Psoas muscle (tissue), 8 donors: ENCODE measurements around the gene ZNF513. TPM values are rescaled to one million over a fixed set of nuclear protein-coding genes. Genes with fewer than 3 reads are reported as not detected.

Experiments used
- ATAC-seq, 4 donors: fragments of 200-7000 bp; cut with Tn5 transposase; one replicate each; pipeline ENCODE4 v1.9.1; 2020; ENCODE audit warnings: moderate library complexity in 3 of 4, mild to moderate bottlenecking in 2 of 4
- DNase-seq, 2 donors: peaks; one replicate each; pipeline ENCODE4 v3.0.0-alpha.2; 2020
- H3K27ac ChIP-seq: fragments of 200-600 bp; one replicate; pipeline ENCODE4 v1.8.0; 2022
- H3K27me3 ChIP-seq, 3 donors: fragments of 200-600 bp in 1 of 3; one replicate each; pipeline versions ENCODE4 v1.6.1 to v1.8.0; 2013 to 2022; ENCODE audit warnings: low read length in 2 of 3, mild to moderate bottlenecking in 2 of 3, moderate library complexity in 1 of 3; ENCODE audit not compliant: insufficient read depth in 3 of 3
- H3K36me3 ChIP-seq, 2 donors: fragments of 200-600 bp in 1 of 2; one replicate each; pipeline versions ENCODE4 v1.6.1 to v1.8.0; 2013 to 2022; ENCODE audit warnings: low read depth in 1 of 2, mild to moderate bottlenecking in 1 of 2, moderate library complexity in 1 of 2; ENCODE audit not compliant: insufficient read depth in 1 of 2
- H3K4me1 ChIP-seq: fragments of 200-600 bp; one replicate; pipeline ENCODE4 v1.8.0; 2022
- H3K4me3 ChIP-seq: fragments of 200-600 bp; one replicate; pipeline ENCODE4 v1.8.0; 2022; ENCODE audit warnings: mild to moderate bottlenecking
- H3K9me3 ChIP-seq: fragments of 200-600 bp; one replicate; pipeline ENCODE4 v1.8.0; 2022
- WGBS, 3 donors: extraction: QIAGEN DNeasy Blood & Tissue Kit; methylation state at CpG; one replicate each; pipeline versions ENCODE4 v1.1.6 to v1.1.7; 2013; 5-methylcytosine and 5-hydroxymethylcytosine counted together
- intact Hi-C, 2 donors: fragments of 100-400 bp; cut with DNase I; formaldehyde crosslinking; loops; one replicate each; pipeline versions ENCODE4 v1.11.0 to v1.14.2; 2022
- polyA plus RNA-seq, 3 donors: library from polyadenylated mRNA; stranded (reverse); fragments of 200-250 nt; gene quantifications; one replicate each; pipeline ENCODE4 v1.2.3, GENCODE V29; 2013
- total RNA-seq, 4 donors: library from RNA; stranded (reverse); fragmentation: NEBNext Ultra II Directional in 2 of 4; extraction: Animal tissue kit (Norgen Biotek cat#: 25700) in 2 of 4; gene quantifications; one replicate each; pipeline versions ENCODE4 v1.2.1 to v1.2.4, GENCODE V29; 2021 to 2023
- TF ChIP-seq, protein P1 (sequence below): fragments of 200-600 bp; IDR thresholded peaks from one replicate; pipeline ENCODE4 v1.8.0; 2022; ENCODE audit warnings: antibody characterized with exemption
- donor health status: healthy with polysubstance abuse.
- donor health status: DM: no; HTN: no; CAD: no; lungs with moderate emphysema.
- donor health status: Bipolar disorder and iron deficiency.
- donor health status: healthy.
- donor health status: DM: yes; HTN: yes; CAD: no.
- donor health status: DM: no; HTN: no; CAD: no.
- donor health status: DM: no; HTN: no; CAD: no.
- donor health status: DM: yes; HTN: yes; CAD: no.

The ZNF513 gene
- total and polyA plus RNA-seq, 7 donors = 5.8 to 14.6 (median 10.7) TPM

DNA sequence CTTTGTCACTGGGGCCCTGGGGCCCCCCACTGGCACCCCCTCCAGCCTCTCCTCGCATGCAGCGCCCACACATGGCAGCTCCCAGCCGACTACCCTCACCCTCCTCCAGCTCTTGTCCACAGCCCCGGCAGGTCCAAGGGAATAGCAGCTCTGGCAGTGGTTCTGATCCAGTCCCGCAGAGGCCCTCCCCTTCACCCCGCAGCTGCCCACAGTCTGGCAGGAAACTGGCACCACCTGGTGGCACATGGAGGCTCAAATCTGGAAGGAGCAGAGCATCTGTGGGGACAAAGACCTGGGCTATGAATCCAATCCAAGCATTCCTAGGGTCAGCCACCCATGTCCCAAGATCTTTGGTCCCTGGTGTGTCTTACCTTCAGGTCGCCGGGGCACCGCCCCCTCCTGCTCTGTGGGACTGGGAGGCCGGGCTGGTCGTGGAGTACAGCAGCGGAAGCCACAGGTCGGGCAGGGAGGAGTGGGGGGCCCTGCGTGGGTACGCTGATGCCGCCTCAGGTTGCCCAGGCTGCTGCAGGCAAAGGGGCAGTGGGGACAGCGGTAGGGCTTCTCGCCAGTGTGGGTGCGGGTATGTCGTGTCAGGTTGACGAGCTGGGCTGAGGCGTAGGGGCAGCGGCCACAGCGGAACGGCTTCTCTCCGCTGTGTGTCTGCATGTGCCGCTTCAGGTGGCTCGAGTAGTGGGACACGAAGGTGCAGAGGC lies 2.3 kb downstream of the ZNF513 start:
- Histone ChIP-seq H3K36me3 (peaks cover 10 to 77% of the 10 kb centered on the region in 2 donors), H3K4me1 (peaks cover 11% of the 10 kb centered on the region), H3K4me3 (no peak overlapping the region), H3K27me3 (no peaks in the 10 kb centered on the region), H3K27ac (peak overlapping the region; percentile 96), H3K9me3 (no peaks in the 10 kb centered on the region)
- DNase-seq (peak; percentile 31 to 63), ATAC-seq (peak in 1 of 4 donors; percentile 5)
- TF ChIP-seq, protein P1, sequence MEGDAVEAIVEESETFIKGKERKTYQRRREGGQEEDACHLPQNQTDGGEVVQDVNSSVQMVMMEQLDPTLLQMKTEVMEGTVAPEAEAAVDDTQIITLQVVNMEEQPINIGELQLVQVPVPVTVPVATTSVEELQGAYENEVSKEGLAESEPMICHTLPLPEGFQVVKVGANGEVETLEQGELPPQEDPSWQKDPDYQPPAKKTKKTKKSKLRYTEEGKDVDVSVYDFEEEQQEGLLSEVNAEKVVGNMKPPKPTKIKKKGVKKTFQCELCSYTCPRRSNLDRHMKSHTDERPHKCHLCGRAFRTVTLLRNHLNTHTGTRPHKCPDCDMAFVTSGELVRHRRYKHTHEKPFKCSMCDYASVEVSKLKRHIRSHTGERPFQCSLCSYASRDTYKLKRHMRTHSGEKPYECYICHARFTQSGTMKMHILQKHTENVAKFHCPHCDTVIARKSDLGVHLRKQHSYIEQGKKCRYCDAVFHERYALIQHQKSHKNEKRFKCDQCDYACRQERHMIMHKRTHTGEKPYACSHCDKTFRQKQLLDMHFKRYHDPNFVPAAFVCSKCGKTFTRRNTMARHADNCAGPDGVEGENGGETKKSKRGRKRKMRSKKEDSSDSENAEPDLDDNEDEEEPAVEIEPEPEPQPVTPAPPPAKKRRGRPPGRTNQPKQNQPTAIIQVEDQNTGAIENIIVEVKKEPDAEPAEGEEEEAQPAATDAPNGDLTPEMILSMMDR = peak; percentile 13
- 72 to 77% (median 73%) methylated on average over 27 to 29 of the region's 29 CpGs for WGBS, 3 donors
- intact Hi-C loops = no loop called here

DNA sequence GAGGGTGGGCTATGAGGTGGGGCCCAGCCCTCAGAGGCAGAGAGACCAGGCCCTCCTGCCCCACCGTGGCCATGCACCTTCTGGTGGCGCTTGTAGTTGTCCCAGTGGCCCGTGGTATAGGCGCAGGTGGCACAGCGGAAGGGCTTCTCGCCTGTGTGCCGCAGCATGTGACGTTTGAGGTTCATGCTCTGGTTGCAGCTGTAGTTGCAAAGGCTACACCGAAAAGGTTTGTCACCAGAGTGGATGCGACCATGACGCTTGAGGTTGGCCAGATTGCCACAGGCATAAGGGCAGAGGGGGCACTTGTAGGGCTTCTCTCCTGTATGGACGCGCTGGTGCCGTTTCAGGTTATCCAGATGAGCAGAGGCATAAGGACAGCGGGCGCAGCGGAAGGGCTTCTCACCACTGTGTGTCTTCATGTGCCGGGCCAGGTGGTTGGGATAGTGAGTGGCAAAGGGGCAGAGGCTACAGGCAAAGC lies 2.9 kb downstream of the ZNF513 start:
- Histone ChIP-seq H3K4me3 (no peak overlapping the region), H3K27ac (peak overlapping the region; percentile 96), H3K27me3 (no peaks in the 10 kb centered on the region), H3K9me3 (no peaks in the 10 kb centered on the region), H3K36me3 (peaks cover 10 to 77% of the 10 kb centered on the region in 2 donors), H3K4me1 (peaks cover 15% of the 10 kb centered on the region)
- DNase-seq (peak in 1 of 2 donors; percentile 63), ATAC-seq (no peak)
- TF ChIP-seq, protein P1 = no peak
- WGBS, 3 donors = 81 to 86% (median 82%) methylated on average over 18 of the region's 18 CpGs
- intact Hi-C loops = no loop called here

DNA sequence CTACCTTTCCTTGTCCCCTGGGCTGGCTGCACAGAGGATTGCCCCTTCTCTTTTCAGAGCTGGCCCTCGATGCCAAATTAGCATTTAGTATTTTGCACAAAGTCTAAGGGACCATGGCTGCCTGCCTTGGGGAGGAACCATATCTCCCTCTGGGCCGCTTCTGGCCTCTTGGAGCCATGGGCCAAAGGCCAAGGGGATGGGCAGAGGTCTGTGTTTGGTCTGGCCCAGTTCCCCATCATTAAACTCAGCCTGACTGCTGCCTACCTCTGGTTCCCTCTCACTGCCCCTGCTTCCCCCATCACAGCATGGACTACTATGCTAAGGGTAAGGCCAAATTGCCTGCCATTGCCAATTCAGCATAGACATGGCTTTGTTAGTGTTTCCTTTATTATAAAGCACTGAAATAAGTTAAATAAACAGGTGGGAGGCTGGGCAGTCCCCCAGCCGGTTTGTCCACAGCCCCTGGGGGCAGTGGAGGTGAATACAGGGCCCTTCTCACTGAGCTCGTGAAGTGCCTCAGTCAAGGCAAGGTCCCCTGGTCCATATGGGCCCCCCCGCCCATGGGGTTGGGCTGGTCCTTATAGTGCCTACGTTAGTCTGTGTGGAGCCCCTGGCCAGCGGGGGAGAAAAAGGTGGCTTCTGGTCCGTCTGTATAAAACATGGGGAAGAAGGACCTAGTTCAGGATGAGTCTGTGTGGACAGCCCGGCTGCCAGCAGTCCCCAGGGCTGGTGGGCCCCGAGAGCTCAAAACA lies 3.5 kb downstream of the ZNF513 start:
- Histone ChIP-seq H3K4me3 (no peak overlapping the region), H3K4me1 (peaks cover 21% of the 10 kb centered on the region), H3K36me3 (peaks cover 9 to 77% of the 10 kb centered on the region in 2 donors), H3K27ac (no peak overlapping the region), H3K9me3 (no peaks in the 10 kb centered on the region), H3K27me3 (no peaks in the 10 kb centered on the region)
- TF ChIP-seq, protein P1 = no peak
- no peak for ATAC-seq
- WGBS, 3 donors = 60 to 75% (median 62%) methylated on average over 10 of the region's 10 CpGs
- DNase-seq = no peak
- intact Hi-C loops = no loop called here

DNA sequence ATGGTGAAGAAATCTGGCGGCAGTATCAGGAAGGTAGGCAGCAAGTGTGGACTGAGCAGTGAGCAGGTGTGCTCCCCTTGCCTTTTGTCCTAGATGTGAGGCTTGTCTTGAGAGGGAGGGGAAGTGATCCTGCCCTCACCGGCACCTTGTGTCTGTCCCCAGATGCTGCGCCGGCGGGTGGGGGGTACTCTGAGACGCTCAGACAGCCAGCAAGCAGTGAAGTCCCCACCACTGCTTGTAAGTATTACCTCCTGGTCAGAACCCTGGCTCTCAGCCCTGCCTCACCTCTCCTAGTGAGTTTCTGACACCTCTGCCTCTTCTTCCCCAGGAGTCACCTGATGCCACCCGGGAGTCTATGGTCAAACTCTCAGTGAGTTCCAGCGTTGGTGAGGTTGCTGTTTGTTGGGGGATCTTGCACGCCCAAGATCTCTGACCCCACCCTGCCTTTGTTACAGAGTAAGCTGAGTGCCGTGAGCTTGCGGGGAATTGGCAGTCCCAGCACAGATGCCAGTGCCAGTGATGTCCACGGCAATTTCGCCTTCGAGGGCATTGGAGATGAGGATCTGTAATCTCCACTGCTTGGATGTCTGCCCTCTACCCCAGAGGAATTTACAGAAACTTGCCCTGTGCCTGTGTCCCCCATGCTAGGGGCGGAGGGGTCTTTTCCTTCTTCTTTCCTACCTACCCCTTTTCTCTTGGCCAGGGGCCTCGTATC lies 4.2 kb downstream of the ZNF513 start:
- H3K9me3 ChIP-seq = no peaks in the 10 kb centered on the region
- no peak overlapping the region for H3K4me3 ChIP-seq
- intact Hi-C loops = no loop called here
- 62 to 71% (median 63%) methylated on average over 13 to 16 of the region's 16 CpGs for WGBS, 3 donors
- H3K27ac ChIP-seq = no peak overlapping the region
- TF ChIP-seq, protein P1 = no peak
- no peaks in the 10 kb centered on the region for H3K27me3 ChIP-seq
- peaks cover 6 to 72% of the 10 kb centered on the region in 2 donors for H3K36me3 ChIP-seq
- ATAC-seq (no peak), DNase-seq (no peak)
- H3K4me1 ChIP-seq = peaks cover 27% of the 10 kb centered on the region
